Stomach (tissue), 4 donors: Measurements from ENCODE around the gene SEMA3D.

Source experiments
- EP300 ChIP-seq: sonication (generic); formaldehyde crosslinking; IDR thresholded peaks from one replicate; pipeline ENCODE4 v1.6.1; 2017; ENCODE audit warnings: antibody characterized with exemption
- POLR2A ChIP-seq, 4 donors: fragments of 450-650 bp; IDR thresholded peaks; one replicate each; pipeline ENCODE4 v1.6.1; 2016; ENCODE audit warnings: antibody characterized with exemption in 4 of 4, control low read depth in 2 of 4, mild to moderate bottlenecking in 1 of 4, moderate library complexity in 1 of 4
- POLR2AphosphoS5 ChIP-seq, 3 donors: sonication (generic); formaldehyde crosslinking; IDR thresholded peaks; one replicate each; pipeline ENCODE4 v1.6.1; 2016; ENCODE audit warnings: antibody characterized with exemption in 3 of 3
- TF ChIP-seq, protein P1 (sequence below), 7 experiments: fragments of 450-650 bp in 4 of 7; fragments of 200-600 bp in 3 of 7; sonication (generic) in 3 of 7; IDR thresholded peaks; one replicate each; pipeline ENCODE4 v1.5.1; 2016 to 2019; ENCODE audit warnings: antibody characterized with exemption in 7 of 7, control low read depth in 2 of 7, mild to moderate bottlenecking in 1 of 7

DNA sequence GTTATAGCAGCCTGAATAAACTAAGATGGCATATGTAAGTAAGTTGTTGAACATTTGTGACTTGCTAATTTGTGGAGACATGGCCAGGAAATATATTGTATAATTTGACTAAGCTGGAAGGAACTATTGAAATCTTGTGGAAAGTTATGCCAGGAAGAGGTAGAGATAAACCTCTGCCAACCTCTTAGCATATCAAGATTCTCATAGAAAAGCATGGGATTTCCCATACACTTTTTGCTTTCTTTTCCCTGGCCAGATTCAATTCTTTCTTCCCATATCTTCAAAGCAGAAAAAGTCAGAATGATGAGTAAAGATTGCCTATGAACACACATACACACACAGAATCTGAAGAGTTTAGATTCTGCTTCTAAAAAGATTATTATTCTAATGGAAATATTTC is 216.2 kb downstream of the SEMA3D start:
- TF ChIP-seq, protein P1, sequence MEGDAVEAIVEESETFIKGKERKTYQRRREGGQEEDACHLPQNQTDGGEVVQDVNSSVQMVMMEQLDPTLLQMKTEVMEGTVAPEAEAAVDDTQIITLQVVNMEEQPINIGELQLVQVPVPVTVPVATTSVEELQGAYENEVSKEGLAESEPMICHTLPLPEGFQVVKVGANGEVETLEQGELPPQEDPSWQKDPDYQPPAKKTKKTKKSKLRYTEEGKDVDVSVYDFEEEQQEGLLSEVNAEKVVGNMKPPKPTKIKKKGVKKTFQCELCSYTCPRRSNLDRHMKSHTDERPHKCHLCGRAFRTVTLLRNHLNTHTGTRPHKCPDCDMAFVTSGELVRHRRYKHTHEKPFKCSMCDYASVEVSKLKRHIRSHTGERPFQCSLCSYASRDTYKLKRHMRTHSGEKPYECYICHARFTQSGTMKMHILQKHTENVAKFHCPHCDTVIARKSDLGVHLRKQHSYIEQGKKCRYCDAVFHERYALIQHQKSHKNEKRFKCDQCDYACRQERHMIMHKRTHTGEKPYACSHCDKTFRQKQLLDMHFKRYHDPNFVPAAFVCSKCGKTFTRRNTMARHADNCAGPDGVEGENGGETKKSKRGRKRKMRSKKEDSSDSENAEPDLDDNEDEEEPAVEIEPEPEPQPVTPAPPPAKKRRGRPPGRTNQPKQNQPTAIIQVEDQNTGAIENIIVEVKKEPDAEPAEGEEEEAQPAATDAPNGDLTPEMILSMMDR (IDR thresholded peaks at IDR 0.05): no peak
- TF ChIP-seq POLR2A (IDR thresholded peaks at IDR 0.05) (no peak), POLR2AphosphoS5 (IDR thresholded peaks at IDR 0.05) (no peak), EP300 (no peak)
